Kidney epithelial cell (primary cell): ENCODE data around the gene KMT2B. TPM values are rescaled to one million over a fixed set of nuclear protein-coding genes. Genes with fewer than 3 reads are reported as not detected.

Experiments used
- DNase-seq: peaks from one replicate; pipeline ENCODE4 v3.0.0-alpha.2; 2010; ENCODE audit warnings: low read depth
- H3K27me3 ChIP-seq: 2 replicates; pipeline ENCODE4 v1.6.0; 2011; ENCODE audit warnings: low read length; ENCODE audit not compliant: control insufficient read depth, insufficient read depth
- H3K36me3 ChIP-seq: 2 replicates; pipeline ENCODE4 v1.5.1; 2011; ENCODE audit warnings: low read length; ENCODE audit not compliant: control insufficient read depth, insufficient read depth
- H3K4me3 ChIP-seq: 2 replicates; pipeline ENCODE4 v1.5.1; 2011; ENCODE audit warnings: low read depth, mild to moderate bottlenecking, control low read depth, low read length
- total RNA-seq: library from RNA; depleted of rRNA; stranded (reverse); fragments of >200 nt; gene quantifications from 2 replicates; pipeline ENCODE4 v1.2.3, GENCODE V29; 2015
- TF ChIP-seq, protein P1 (sequence below): IDR thresholded peaks from 2 replicates; pipeline ENCODE4 v1.5.1; 2011; ENCODE audit warnings: mild to moderate bottlenecking, moderate library complexity, low read length, control low read depth, inconsistent platforms; ENCODE audit not compliant: insufficient read depth, poor library complexity, severe bottlenecking

KMT2B gene
- total RNA-seq, 1 donor from 2014 or later = 18.4 TPM

DNA sequence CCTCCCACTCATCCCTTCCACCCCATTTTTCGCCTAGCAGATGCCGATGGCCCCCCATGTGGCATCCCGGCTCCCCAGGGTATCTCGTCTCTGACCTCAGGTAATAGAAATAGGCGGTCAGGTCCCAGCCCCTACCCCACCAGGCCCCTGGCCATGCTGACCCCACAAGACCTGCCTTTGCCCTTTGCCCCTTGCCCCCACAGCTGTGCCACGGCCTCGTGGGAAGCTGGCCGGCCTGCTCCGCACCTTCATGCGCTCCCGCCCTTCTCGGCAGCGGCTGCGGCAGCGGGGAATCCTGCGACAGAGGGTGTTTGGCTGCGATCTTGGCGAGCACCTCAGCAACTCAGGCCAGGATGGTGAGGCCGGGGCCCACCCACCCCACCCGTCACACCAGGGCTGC lies 62.9 kb downstream of the KMT2B start:
- Histone ChIP-seq H3K27me3 (no peaks in the 10 kb centered on the region), H3K4me3 (no peak overlapping the region), H3K36me3 (no peaks in the 10 kb centered on the region)
- no peak for DNase-seq
- TF ChIP-seq, protein P1, sequence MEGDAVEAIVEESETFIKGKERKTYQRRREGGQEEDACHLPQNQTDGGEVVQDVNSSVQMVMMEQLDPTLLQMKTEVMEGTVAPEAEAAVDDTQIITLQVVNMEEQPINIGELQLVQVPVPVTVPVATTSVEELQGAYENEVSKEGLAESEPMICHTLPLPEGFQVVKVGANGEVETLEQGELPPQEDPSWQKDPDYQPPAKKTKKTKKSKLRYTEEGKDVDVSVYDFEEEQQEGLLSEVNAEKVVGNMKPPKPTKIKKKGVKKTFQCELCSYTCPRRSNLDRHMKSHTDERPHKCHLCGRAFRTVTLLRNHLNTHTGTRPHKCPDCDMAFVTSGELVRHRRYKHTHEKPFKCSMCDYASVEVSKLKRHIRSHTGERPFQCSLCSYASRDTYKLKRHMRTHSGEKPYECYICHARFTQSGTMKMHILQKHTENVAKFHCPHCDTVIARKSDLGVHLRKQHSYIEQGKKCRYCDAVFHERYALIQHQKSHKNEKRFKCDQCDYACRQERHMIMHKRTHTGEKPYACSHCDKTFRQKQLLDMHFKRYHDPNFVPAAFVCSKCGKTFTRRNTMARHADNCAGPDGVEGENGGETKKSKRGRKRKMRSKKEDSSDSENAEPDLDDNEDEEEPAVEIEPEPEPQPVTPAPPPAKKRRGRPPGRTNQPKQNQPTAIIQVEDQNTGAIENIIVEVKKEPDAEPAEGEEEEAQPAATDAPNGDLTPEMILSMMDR = no peak

DNA sequence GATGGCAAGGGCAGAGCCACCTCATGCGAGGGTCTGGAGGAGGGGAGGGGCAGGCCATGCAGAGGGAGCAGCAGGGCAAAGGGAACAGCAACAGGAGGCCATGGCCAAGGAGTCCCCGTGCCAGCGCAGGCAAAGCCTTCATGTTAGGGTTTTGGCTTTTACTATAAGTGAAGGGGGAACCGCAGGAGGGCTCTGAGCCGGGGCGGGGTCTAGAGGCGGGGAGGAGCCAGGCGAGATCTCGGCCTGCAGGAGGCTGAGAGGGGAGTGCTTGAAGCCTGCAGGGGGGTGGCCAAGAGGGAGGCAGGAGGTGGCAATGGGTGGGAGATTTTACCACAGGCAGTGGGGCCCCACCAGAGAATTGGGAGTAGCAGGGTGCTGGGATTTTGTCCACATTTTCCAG lies 63.8 kb downstream of the KMT2B start:
- Histone ChIP-seq H3K36me3 (no peaks in the 10 kb centered on the region), H3K27me3 (no peaks in the 10 kb centered on the region), H3K4me3 (no peak overlapping the region)
- DNase-seq = no peak
- TF ChIP-seq, protein P1 = no peak

DNA sequence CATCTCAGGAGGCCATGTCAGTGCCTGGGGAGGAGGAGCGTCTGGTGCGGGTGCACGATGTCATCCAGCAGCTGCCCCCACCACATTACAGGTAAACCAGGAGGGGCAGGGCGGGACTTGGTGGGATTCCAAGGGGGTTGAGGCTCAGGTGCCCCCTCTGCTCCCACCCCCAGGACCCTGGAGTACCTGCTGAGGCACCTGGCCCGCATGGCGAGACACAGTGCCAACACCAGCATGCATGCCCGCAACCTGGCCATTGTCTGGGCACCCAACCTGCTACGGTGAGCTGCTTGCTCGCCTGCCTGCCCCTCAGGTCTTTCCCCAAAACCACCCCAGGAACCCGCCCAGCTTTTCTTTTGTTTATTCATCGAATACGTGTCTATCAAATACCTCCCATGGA lies 64.8 kb downstream of the KMT2B start:
- TF ChIP-seq, protein P1 = no peak
- DNase-seq = no peak

DNA sequence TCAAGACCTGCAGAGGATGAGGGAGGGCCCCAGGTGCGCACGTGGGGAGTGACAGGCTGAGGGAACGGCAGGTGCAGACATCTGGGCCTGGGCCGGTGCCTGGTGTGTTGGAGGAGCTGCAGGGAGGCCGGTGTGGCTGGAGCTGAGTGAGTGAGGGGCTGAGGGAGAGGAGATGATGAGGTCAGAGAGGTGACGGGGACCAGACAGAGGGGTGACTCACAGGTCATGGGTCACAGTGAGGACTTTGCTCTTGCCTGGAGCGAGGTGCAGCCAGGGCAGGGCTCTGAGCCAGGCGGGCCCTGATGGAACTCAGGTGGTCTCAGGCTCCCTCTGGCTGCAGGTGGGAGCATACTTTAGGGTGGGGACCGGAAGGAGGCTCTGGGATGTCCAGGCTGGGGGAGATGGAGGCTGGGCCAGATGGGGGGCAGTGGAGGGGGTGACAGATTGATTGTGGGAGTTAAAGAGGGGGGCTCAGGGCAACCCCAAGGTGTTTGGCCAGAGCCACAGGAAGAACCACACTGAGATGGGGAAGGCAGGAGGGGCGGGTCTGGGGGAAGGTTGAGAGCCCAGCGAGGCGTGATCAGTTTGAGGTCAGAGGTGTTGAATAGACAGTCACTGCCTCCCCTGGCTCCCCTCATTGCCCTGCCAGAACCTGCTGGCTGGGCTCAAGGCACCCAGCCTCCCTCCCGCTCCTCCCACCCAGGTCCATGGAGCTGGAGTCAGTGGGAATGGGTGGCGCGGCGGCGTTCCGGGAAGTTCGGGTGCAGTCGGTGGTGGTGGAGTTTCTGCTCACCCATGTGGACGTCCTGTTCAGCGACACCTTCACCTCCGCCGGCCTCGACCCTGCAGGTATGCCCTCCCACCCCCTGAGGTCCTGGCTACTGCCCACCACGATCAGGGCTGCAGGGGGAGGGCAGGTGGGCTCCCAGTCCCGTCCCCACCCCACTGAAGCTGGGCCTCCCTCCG lies 65.9 kb downstream of the KMT2B start:
- TF ChIP-seq, protein P1 = no peak
- Histone ChIP-seq H3K36me3 (no peaks in the 10 kb centered on the region), H3K4me3 (no peak overlapping the region), H3K27me3 (no peaks in the 10 kb centered on the region)
- no peak for DNase-seq

More for the DNA sequence above, 64.8 kb downstream of the KMT2B start:
- no peaks in the 10 kb centered on the region for H3K27me3 ChIP-seq
- no peak overlapping the region for H3K4me3 ChIP-seq
- no peaks in the 10 kb centered on the region for H3K36me3 ChIP-seq

DNA sequence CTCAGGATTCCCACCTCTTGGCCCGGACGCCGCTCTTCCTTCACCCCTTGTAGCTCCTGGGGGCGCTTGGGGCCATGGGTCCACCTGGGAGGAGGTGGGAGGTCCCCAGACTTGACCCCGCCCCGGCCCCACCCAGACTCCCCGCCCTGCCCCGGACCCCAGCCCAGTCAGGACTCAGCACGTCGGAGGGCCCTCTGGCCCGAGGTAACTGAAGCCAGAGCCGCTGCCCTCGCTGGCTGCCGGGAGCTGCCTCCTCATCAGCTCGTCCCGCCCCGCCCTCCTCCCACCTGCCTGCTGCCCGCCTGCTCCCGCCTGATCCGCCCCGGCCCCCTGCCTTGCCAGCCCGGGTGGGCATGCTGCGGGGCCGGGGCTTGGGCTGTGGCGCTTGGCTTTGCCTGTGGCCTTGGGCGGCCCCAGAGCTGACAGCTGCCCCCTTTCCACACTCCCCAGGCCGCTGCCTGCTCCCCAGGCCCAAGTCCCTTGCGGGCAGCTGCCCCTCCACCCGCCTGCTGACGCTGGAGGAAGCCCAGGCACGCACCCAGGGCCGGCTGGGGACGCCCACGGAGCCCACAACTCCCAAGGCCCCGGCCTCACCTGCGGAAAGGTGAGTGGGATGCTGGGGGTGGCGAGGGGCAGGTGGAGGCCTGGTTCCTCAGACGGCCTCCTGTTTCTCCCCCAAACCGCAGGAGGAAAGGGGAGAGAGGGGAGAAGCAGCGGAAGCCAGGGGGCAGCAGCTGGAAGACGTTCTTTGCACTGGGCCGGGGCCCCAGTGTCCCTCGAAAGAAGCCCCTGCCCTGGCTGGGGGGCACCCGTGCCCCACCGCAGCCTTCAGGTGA lies 66.9 kb downstream of the KMT2B start:
- Histone ChIP-seq H3K4me3 (no peak overlapping the region), H3K27me3 (no peaks in the 10 kb centered on the region), H3K36me3 (no peaks in the 10 kb centered on the region)
- no peak for DNase-seq
- TF ChIP-seq, protein P1 = no peak
